PC-9 (cell line): ENCODE data around the gene ECHDC3. TPM values are rescaled to one million over a fixed set of nuclear protein-coding genes. Genes with fewer than 3 reads are reported as not detected.
"Not testable (repeated sequence)": the region's sequence is repeated elsewhere in the genome, so short reads cannot be mapped to it uniquely, and the experiment has no call there.

ENCODE experiments used
- BruUV-seq: library from RNA; stranded (reverse); fragments of 400-500 nt; replicated peaks from 2 replicates; lab custom pipeline; 2021; lab: Mats Ljungman, UMichigan
- CTCF ChIA-PET: fragments of 300-600 bp; sonication (Branson Sonifier 250); formaldehyde crosslinking; loops from one replicate; lab custom pipeline; 2022; ENCODE audit warnings: antibody characterized with exemption; lab: Charles Lee
- POLR2A ChIA-PET: fragments of 300-600 bp; sonication (Branson Sonifier 250); formaldehyde crosslinking; loops from one replicate; lab custom pipeline; 2022; ENCODE audit warnings: antibody characterized with exemption; ENCODE audit not compliant: unreplicated experiment; lab: Charles Lee
- DNase-seq, 2 experiments: peaks; one replicate each; pipeline versions ENCODE4 v3.0.0 to v3.0.0-alpha.2; 2015 to 2022; ENCODE audit warnings: mixed read lengths in 1 of 2
- H2AFZ ChIP-seq: fragments of 200-600 bp; sonication (generic); 2 replicates; pipeline ENCODE4 v1.8.1; 2017; ENCODE audit warnings: antibody characterized with exemption
- H3F3A ChIP-seq: fragments of 200-600 bp; sonication (generic); 2 replicates; pipeline ENCODE4 v1.8.1; 2017; ENCODE audit warnings: antibody characterized with exemption, mild to moderate bottlenecking, low read depth; ENCODE audit not compliant: insufficient read depth
- H3K27ac ChIP-seq: fragments of 200-600 bp; sonication (generic); 2 replicates; pipeline ENCODE4 v1.6.1; 2016; ENCODE audit warnings: mixed run types
- H3K27me3 ChIP-seq: fragments of 200-600 bp; sonication (generic); 2 replicates; pipeline ENCODE4 v1.6.1; 2016; ENCODE audit warnings: low read depth, mixed run types; ENCODE audit not compliant: insufficient read depth
- H3K36me3 ChIP-seq: fragments of 200-600 bp; sonication (generic); 2 replicates; pipeline ENCODE4 v1.6.1; 2016; ENCODE audit warnings: low read depth, mixed run types
- H3K4me1 ChIP-seq: fragments of 200-600 bp; sonication (generic); replicated peaks from 2 replicates; pipeline ENCODE4 v1.6.1; 2016; ENCODE audit warnings: mixed run types; ENCODE audit not compliant: insufficient read depth
- H3K4me2 ChIP-seq: fragments of 200-600 bp; sonication (generic); 2 replicates; pipeline ENCODE4 v1.6.1; 2017; ENCODE audit warnings: mixed run types
- H3K4me3 ChIP-seq: fragments of 200-600 bp; sonication (generic); 2 replicates; pipeline ENCODE4 v1.6.1; 2016; ENCODE audit warnings: mixed run types
- H3K79me2 ChIP-seq: fragments of 200-600 bp; sonication (generic); 2 replicates; pipeline ENCODE4 v1.6.1; 2017; ENCODE audit warnings: low read depth, mixed run types
- H3K9me2 ChIP-seq: fragments of 200-600 bp; sonication (generic); 2 replicates; pipeline ENCODE4 v1.8.1; 2017; ENCODE audit warnings: mild to moderate bottlenecking; ENCODE audit not compliant: insufficient read depth
- H3K9me3 ChIP-seq: fragments of 200-600 bp; sonication (generic); 2 replicates; pipeline ENCODE4 v1.8.1; 2016; ENCODE audit warnings: low read depth; ENCODE audit not compliant: insufficient read depth
- H4K20me1 ChIP-seq: fragments of 200-600 bp; sonication (generic); 2 replicates; pipeline ENCODE4 v1.8.1; 2017; ENCODE audit not compliant: insufficient read depth
- CTCF ChIP-seq: fragments of 200-600 bp; sonication (generic); conservative IDR thresholded peaks from 2 replicates; pipeline ENCODE4 v1.6.1; 2017; ENCODE audit warnings: mixed run types, antibody characterized with exemption, mild to moderate bottlenecking, moderate library complexity
- EZH2 ChIP-seq: fragments of 200-600 bp; sonication (generic); IDR thresholded peaks from 2 replicates; pipeline ENCODE4 v1.8.0; 2017; ENCODE audit warnings: antibody characterized with exemption, low read depth
- intact Hi-C: fragments of 100-400 bp; cut with micrococcal nuclease; formaldehyde crosslinking; loops from one replicate; pipeline ENCODE4 v1.10.0; 2022; ENCODE audit not compliant: unreplicated experiment
- total RNA-seq: library from RNA; stranded (reverse); gene quantifications from 2 replicates; pipeline ENCODE4 v1.2.3, GENCODE V29; 2021

The ECHDC3 gene
- total RNA-seq, 1 experiment from 2014 or later, result not detected

GRCh38 chr10:11728353-11728752 is 13.8 kb upstream of the ECHDC3 start:
- H3K9me2 ChIP-seq, result no peaks in the 10 kb centered on the region
- CTCF ChIA-PET, result no interaction called here
- H2AFZ ChIP-seq, result no peak overlapping the region
- no TSS peak for BruUV-seq
- no peak overlapping the region for H3K27ac ChIP-seq
- no peaks in the 10 kb centered on the region for H3K79me2 ChIP-seq
- no peaks in the 10 kb centered on the region for H3K36me3 ChIP-seq
- no peaks in the 10 kb centered on the region for H4K20me1 ChIP-seq
- no peaks in the 10 kb centered on the region for H3K9me3 ChIP-seq
- H3F3A ChIP-seq, result no peaks in the 10 kb centered on the region
- H3K4me3 ChIP-seq, result no peak overlapping the region
- H3K27me3 ChIP-seq, result no peaks in the 10 kb centered on the region
- TF ChIP-seq EZH2 (no peak), CTCF (no peak)
- intact Hi-C loops, result no loop called here
- no peak for DNase-seq
- no peaks in the 10 kb centered on the region for H3K4me1 ChIP-seq
- no peak overlapping the region for H3K4me2 ChIP-seq
- POLR2A ChIA-PET, result no interaction called here

GRCh38 chr10:11729790-11730315 is 12.3 kb upstream of the ECHDC3 start:
- no peak overlapping the region for H3K4me2 ChIP-seq
- H3K36me3 ChIP-seq, result no peaks in the 10 kb centered on the region
- CTCF ChIA-PET, result no interaction called here
- BruUV-seq, result no TSS peak
- H3K4me1 ChIP-seq, result no peaks in the 10 kb centered on the region
- POLR2A ChIA-PET, result no interaction called here
- no peak overlapping the region for H3K4me3 ChIP-seq
- H3F3A ChIP-seq, result no peaks in the 10 kb centered on the region
- TF ChIP-seq EZH2 (no peak), CTCF (no peak)
- no peaks in the 10 kb centered on the region for H3K79me2 ChIP-seq
- DNase-seq, result no peak
- H3K9me2 ChIP-seq, result no peaks in the 10 kb centered on the region
- intact Hi-C loops, result no loop called here
- no peaks in the 10 kb centered on the region for H3K27me3 ChIP-seq
- H2AFZ ChIP-seq, result no peak overlapping the region
- H4K20me1 ChIP-seq, result no peaks in the 10 kb centered on the region
- H3K9me3 ChIP-seq, result no peaks in the 10 kb centered on the region
- H3K27ac ChIP-seq, result no peak overlapping the region

GRCh38 chr10:11730779-11731178 is 11.4 kb upstream of the ECHDC3 start:
- intact Hi-C loops, result no loop called here
- CTCF ChIA-PET, result no interaction called here
- no peaks in the 10 kb centered on the region for H3K9me2 ChIP-seq

GRCh38 chr10:11736767-11737166 is 5.4 kb upstream of the ECHDC3 start:
- H4K20me1 ChIP-seq, intact Hi-C loops, DNase-seq, H3K9me3 ChIP-seq, H3F3A ChIP-seq, BruUV-seq, CTCF ChIA-PET, H3K27me3 ChIP-seq, H3K4me2 ChIP-seq, H3K79me2 ChIP-seq, POLR2A ChIA-PET, H3K4me3 ChIP-seq, H3K4me1 ChIP-seq, H3K9me2 ChIP-seq, H3K27ac ChIP-seq, H2AFZ ChIP-seq, H3K36me3 ChIP-seq: not testable (repeated sequence)

More at GRCh38 chr10:11730779-11731178, 11.4 kb upstream of the ECHDC3 start:
- Histone ChIP-seq H3K4me2 (no peak overlapping the region), H3K79me2 (no peaks in the 10 kb centered on the region), H3K4me1 (no peaks in the 10 kb centered on the region), H3K27ac (no peak overlapping the region), H3F3A (no peaks in the 10 kb centered on the region), H2AFZ (no peak overlapping the region), H3K4me3 (no peak overlapping the region), H3K9me3 (no peaks in the 10 kb centered on the region), H4K20me1 (no peaks in the 10 kb centered on the region), H3K27me3 (no peaks in the 10 kb centered on the region), H3K36me3 (no peaks in the 10 kb centered on the region)
- no TSS peak for BruUV-seq
- POLR2A ChIA-PET, result interaction anchor here (0.6 kb wide), 1 partner anchor 355 kb away, joined by 7 read pairs; no protein-coding TSS in a partner anchor
- no peak for TF ChIP-seq EZH2
- TF ChIP-seq CTCF, result no peak
- no peak for DNase-seq

- H3K27me3 ChIP-seq, H3K4me1 ChIP-seq, H3F3A ChIP-seq, H3K9me2 ChIP-seq, H3K36me3 ChIP-seq, H3K27ac ChIP-seq, BruUV-seq, H2AFZ ChIP-seq, intact Hi-C loops, DNase-seq, H3K9me3 ChIP-seq, H4K20me1 ChIP-seq, POLR2A ChIA-PET, H3K4me3 ChIP-seq, H3K4me2 ChIP-seq, CTCF ChIA-PET, H3K79me2 ChIP-seq: not testable (repeated sequence)
These were observed 4.7 kb upstream of the ECHDC3 start for GRCh38 chr10:11737258-11738032.
